ENCODE results near the gene SORBS2.

The SORBS2 gene

DNA sequence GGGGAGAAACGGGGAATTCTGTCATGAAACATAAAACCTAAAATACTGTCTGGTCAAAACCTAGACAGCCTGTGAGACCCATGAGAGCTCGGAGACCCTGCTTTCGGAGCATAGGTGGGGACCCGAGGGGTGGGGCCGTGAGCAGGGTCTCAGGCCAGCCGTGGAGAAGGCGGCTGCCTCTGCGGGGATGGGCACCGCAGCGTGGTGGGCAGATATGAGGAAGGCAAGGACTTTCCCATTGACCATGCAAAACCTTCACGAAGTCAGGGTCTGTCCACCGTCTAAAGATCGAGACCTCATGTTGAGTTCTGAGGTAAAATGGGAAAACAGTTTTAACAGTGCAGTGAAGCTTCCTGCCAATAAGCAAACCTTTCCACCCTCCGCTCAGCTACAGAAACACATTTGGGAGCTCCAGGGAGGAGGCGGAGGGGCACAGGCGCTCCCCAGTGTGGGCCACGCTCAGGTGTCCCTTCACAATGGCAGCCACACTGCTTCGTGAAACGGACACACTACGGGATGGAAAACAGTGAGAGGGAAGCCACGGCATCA is 74.4 kb downstream of the SORBS2 start:
- no peak overlapping the region for H3K4me2 ChIP-seq
- H3K4me1 ChIP-seq (ENCODE audit: low read depth, poor library complexity, severe bottlenecking), result no peaks in the 10 kb centered on the region

DNA sequence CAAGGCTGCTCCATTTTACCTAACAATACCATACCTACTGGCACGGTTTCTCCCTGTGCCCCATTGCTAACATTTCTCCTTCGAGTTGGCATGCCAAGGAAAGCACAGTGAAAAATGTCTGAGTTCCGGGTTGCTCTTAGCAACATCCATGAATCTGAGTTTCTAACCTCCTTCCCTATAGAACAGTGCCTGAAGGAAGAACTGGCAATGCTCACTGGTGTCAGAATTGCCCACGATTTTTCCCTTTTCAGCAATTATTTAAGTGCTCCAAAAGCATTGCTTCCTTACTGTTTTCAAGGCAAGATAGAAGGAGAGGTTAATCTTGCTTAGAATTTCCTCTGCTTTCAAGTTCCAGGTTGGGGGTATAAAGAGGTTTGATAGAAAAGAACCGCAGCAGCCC is 75.1 kb downstream of the SORBS2 start:
- H2AFZ ChIP-seq (ENCODE audit: low read depth), result no peak overlapping the region
- H3K27me3 ChIP-seq (ENCODE audit: insufficient read depth, low read depth), result no peaks in the 10 kb centered on the region
- H3K27ac ChIP-seq, result no peak overlapping the region
- H3K36me3 ChIP-seq (ENCODE audit: insufficient read depth), result no peaks in the 10 kb centered on the region
- no peak overlapping the region for H3K9ac ChIP-seq
- no peak overlapping the region for H3K4me3 ChIP-seq (IDR thresholded peaks at IDR 0.05; ENCODE audit: insufficient read depth, low read depth, low read length)
- H4K20me1 ChIP-seq (ENCODE audit: insufficient read depth), result no peaks in the 10 kb centered on the region
- no peak overlapping the region for H3K4me2 ChIP-seq
- H3K79me2 ChIP-seq (ENCODE audit: insufficient read depth, low read depth), result no peaks in the 10 kb centered on the region
- H3K4me1 ChIP-seq (ENCODE audit: low read depth, poor library complexity, severe bottlenecking), result no peaks in the 10 kb centered on the region
- TF ChIP-seq, protein P1, sequence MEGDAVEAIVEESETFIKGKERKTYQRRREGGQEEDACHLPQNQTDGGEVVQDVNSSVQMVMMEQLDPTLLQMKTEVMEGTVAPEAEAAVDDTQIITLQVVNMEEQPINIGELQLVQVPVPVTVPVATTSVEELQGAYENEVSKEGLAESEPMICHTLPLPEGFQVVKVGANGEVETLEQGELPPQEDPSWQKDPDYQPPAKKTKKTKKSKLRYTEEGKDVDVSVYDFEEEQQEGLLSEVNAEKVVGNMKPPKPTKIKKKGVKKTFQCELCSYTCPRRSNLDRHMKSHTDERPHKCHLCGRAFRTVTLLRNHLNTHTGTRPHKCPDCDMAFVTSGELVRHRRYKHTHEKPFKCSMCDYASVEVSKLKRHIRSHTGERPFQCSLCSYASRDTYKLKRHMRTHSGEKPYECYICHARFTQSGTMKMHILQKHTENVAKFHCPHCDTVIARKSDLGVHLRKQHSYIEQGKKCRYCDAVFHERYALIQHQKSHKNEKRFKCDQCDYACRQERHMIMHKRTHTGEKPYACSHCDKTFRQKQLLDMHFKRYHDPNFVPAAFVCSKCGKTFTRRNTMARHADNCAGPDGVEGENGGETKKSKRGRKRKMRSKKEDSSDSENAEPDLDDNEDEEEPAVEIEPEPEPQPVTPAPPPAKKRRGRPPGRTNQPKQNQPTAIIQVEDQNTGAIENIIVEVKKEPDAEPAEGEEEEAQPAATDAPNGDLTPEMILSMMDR (conservative IDR thresholded peaks at IDR 0.05; ENCODE audit: low read depth, low read length), result no peak

More for the DNA sequence above, 74.4 kb downstream of the SORBS2 start:
- Histone ChIP-seq H2AFZ (ENCODE audit: low read depth) (no peak overlapping the region), H3K36me3 (ENCODE audit: insufficient read depth) (no peaks in the 10 kb centered on the region), H3K9ac (no peak overlapping the region), H4K20me1 (ENCODE audit: insufficient read depth) (no peaks in the 10 kb centered on the region), H3K79me2 (ENCODE audit: insufficient read depth, low read depth) (no peaks in the 10 kb centered on the region), H3K27ac (no peak overlapping the region), H3K4me3 (IDR thresholded peaks at IDR 0.05; ENCODE audit: insufficient read depth, low read depth, low read length) (no peak overlapping the region), H3K27me3 (ENCODE audit: insufficient read depth, low read depth) (no peaks in the 10 kb centered on the region)
- TF ChIP-seq, protein P1 (conservative IDR thresholded peaks at IDR 0.05; ENCODE audit: low read depth, low read length), result no peak

DNA sequence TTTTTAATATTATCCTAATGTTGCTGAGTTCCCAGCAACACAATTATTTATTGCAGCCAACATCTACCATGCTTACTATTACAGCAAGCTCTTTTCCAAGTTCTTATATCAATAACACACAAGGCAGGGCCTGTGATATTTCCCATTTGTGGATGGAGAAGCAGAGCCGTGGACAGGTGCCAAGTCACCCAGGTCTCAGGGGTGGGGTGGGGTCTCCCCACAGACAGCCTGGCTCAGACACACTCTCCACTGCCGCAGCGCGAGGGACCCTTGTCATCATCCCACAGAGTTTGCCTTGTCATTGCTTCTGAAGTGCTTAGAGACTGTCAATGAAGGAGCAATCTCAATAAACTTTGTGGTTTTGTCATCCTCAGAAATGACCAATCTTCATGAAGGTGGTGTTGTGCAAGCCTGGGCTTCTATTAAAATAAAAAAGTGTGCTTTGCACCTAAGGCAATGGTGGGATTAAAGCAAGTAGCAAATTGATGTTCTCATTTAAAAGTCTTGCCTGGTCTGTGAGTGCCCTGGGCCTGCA is 76.1 kb downstream of the SORBS2 start:
- Histone ChIP-seq H3K4me2 (no peak overlapping the region), H3K4me1 (ENCODE audit: low read depth, poor library complexity, severe bottlenecking) (no peaks in the 10 kb centered on the region), H3K79me2 (ENCODE audit: insufficient read depth, low read depth) (no peaks in the 10 kb centered on the region), H3K4me3 (IDR thresholded peaks at IDR 0.05; ENCODE audit: insufficient read depth, low read depth, low read length) (no peak overlapping the region), H3K36me3 (ENCODE audit: insufficient read depth) (no peaks in the 10 kb centered on the region), H4K20me1 (ENCODE audit: insufficient read depth) (no peaks in the 10 kb centered on the region), H3K27me3 (ENCODE audit: insufficient read depth, low read depth) (no peaks in the 10 kb centered on the region), H3K9ac (no peak overlapping the region), H2AFZ (ENCODE audit: low read depth) (no peak overlapping the region), H3K27ac (no peak overlapping the region)
- TF ChIP-seq, protein P1 (conservative IDR thresholded peaks at IDR 0.05; ENCODE audit: low read depth, low read length), result no peak

DNA sequence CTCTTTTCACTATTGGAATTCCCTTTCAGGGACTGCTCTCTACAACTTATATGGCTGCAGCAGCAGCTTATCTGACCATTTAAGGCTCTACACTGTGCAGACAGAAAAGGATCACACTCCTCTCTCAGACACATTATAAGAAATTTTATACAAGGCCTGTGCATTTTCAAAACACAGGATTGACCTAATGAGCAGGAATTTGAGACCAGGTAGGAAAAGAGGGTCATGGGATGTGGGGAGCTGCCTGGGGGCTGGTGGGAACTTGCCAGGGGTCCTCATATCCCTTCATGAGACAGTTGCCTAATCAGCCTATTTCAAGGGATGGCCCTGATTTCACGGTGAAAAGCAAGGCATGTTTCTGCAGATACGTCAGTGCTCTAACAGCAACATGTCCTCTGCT is 77.1 kb downstream of the SORBS2 start:
- Histone ChIP-seq H3K4me1 (ENCODE audit: low read depth, poor library complexity, severe bottlenecking) (no peaks in the 10 kb centered on the region), H3K4me3 (IDR thresholded peaks at IDR 0.05; ENCODE audit: insufficient read depth, low read depth, low read length) (no peak overlapping the region), H3K27ac (no peak overlapping the region), H2AFZ (ENCODE audit: low read depth) (no peak overlapping the region), H3K9ac (no peak overlapping the region), H3K4me2 (no peak overlapping the region), H3K27me3 (ENCODE audit: insufficient read depth, low read depth) (no peaks in the 10 kb centered on the region), H3K36me3 (ENCODE audit: insufficient read depth) (no peaks in the 10 kb centered on the region), H4K20me1 (ENCODE audit: insufficient read depth) (no peaks in the 10 kb centered on the region), H3K79me2 (ENCODE audit: insufficient read depth, low read depth) (no peaks in the 10 kb centered on the region)
- TF ChIP-seq, protein P1 (conservative IDR thresholded peaks at IDR 0.05; ENCODE audit: low read depth, low read length), result no peak

All from KMS-11 (cell line).